H1 (cell line): ENCODE measurements around the gene OR5AU1.

Source experiments
- EZH2 ChIP-seq: fragments of 200-600 bp; sonication (generic); IDR thresholded peaks from 2 replicates; pipeline ENCODE4 v1.7.1; 2012; ENCODE audit warnings: low read depth, mild to moderate bottlenecking, moderate library complexity, low read length, inconsistent platforms; ENCODE audit not compliant: severe bottlenecking
- POLR2AphosphoS5 ChIP-seq: IDR thresholded peaks from 2 replicates; pipeline ENCODE4 v1.6.1; 2011; ENCODE audit warnings: low read depth, low read length
- SAP30 ChIP-seq: fragments of 300-600 bp; sonication (generic); IDR thresholded peaks from 2 replicates; pipeline ENCODE4 v1.7.1; 2012; ENCODE audit warnings: low read length, moderate library complexity, mild to moderate bottlenecking, inconsistent platforms; ENCODE audit not compliant: insufficient read depth, insufficient replicate concordance

- TF ChIP-seq SAP30 (no peak), EZH2 (no peak), POLR2AphosphoS5 (no peak)
These were observed 8.0 kb upstream of the OR5AU1 start for GRCh38 chr14:21163871-21164291.
